GM12878 (cell line): ENCODE data around the gene MUC5AC. TPM values are rescaled to one million over a fixed set of nuclear protein-coding genes. Genes with fewer than 3 reads are reported as not detected.
"Not testable (repeated sequence)": the region's sequence is repeated elsewhere in the genome, so short reads cannot be mapped to it uniquely, and the experiment has no call there.

Experiments
- ATAC-seq: fragments of 200-7000 bp; cut with Tn5 transposase; 3 replicates; pipeline ENCODE4 v1.9.1; 2020; ENCODE audit warnings: mild to moderate bottlenecking, moderate library complexity
- BruUV-seq: library from RNA; stranded (reverse); fragments of 400-500 nt; replicated peaks from 2 replicates; lab custom pipeline; 2021; lab: Mats Ljungman, UMichigan
- CTCF ChIA-PET: fragments of 300-600 bp; sonication (Branson Sonifier 250); formaldehyde crosslinking; extraction: SDS; loops from one replicate; lab custom pipeline; 2021; ENCODE audit warnings: inconsistent platforms; lab: Yijun Ruan, JAX
- POLR2A ChIA-PET: fragments of 350-600 bp; formaldehyde crosslinking; extraction: SDS; loops from one replicate; lab custom pipeline; 2021; ENCODE audit warnings: inconsistent platforms; lab: Charles Lee
- RAD21 ChIA-PET: fragments of 300-600 bp; sonication (Branson Sonifier 250); formaldehyde crosslinking; loops from one replicate; lab custom pipeline; 2023; ENCODE audit warnings: antibody characterized with exemption; ENCODE audit not compliant: unreplicated experiment; lab: Charles Lee
- SMC1A ChIA-PET: fragments of 300-600 bp; sonication (Branson Sonifier 250); formaldehyde crosslinking; loops from one replicate; lab custom pipeline; 2023; ENCODE audit not compliant: unreplicated experiment, uncharacterized antibody; lab: Charles Lee
- DNase-seq: peaks from one replicate; pipeline ENCODE4 v3.0.0-alpha.2; 2011; ENCODE audit warnings: low read depth, low spot score
- FAIRE-seq: peaks from 3 replicates; lab custom pipeline; 2011; peaks lifted over from hg19 to GRCh38; lab: Jason Lieb, UNC
- H2AFZ ChIP-seq: 2 replicates; pipeline ENCODE4 v1.6.0; 2011; ENCODE audit warnings: low read depth, low read length, control low read depth; ENCODE audit not compliant: control insufficient read depth
- H3K27ac ChIP-seq: 2 replicates; pipeline ENCODE4 v1.5.1; 2011; ENCODE audit warnings: control low read depth; ENCODE audit not compliant: control insufficient read depth, insufficient read depth
- H3K27me3 ChIP-seq, 2 experiments: replicated peaks in 1 of 2; 2 replicates each; pipeline versions ENCODE4 v1.6.0 to v1.6.1; 2011; ENCODE audit warnings: low read length in 1 of 2; ENCODE audit not compliant: control insufficient read depth in 2 of 2, insufficient read depth in 2 of 2
- H3K36me3 ChIP-seq, 2 experiments: 2 replicates each; pipeline ENCODE4 v1.5.1; 2011; ENCODE audit warnings: low read length in 1 of 2; ENCODE audit not compliant: control insufficient read depth in 2 of 2, insufficient read depth in 2 of 2
- H3K4me1 ChIP-seq: 2 replicates; pipeline ENCODE4 v1.6.1; 2011; ENCODE audit warnings: mild to moderate bottlenecking, low read length, moderate library complexity, mixed read lengths; ENCODE audit not compliant: control insufficient read depth, insufficient read depth
- H3K4me2 ChIP-seq: 2 replicates; pipeline ENCODE4 v1.6.0; 2011; ENCODE audit warnings: control low read depth; ENCODE audit not compliant: control insufficient read depth, insufficient read depth
- H3K4me3 ChIP-seq: fragments of 200-600 bp; sonication (generic); 2 replicates; pipeline ENCODE4 v1.5.1; 2016
- H3K79me2 ChIP-seq: 2 replicates; pipeline ENCODE4 v1.6.0; 2011; ENCODE audit warnings: low read length; ENCODE audit not compliant: control insufficient read depth, insufficient read depth
- H3K9ac ChIP-seq: 2 replicates; pipeline ENCODE4 v1.8.0; 2011; ENCODE audit warnings: low read length, control low read depth, mixed read lengths; ENCODE audit not compliant: control insufficient read depth, insufficient read depth
- H3K9me3 ChIP-seq: replicated peaks from 3 replicates; pipeline ENCODE4 v1.5.1; 2011; ENCODE audit warnings: mild to moderate bottlenecking, low read length; ENCODE audit not compliant: control insufficient read depth, insufficient read depth
- H4K20me1 ChIP-seq: 2 replicates; pipeline ENCODE4 v1.6.0; 2011; ENCODE audit not compliant: control insufficient read depth, insufficient read depth
- WGBS: methylation state at CpG from one replicate; pipeline ENCODE4 v1.1.6; 2016; ENCODE audit warnings: low lambda C conversion rate; ENCODE audit not compliant: insufficient replicate concordance, insufficient coverage; ENCODE audit errors: missing lambda C conversion rate; 5-methylcytosine and 5-hydroxymethylcytosine counted together
- in situ Hi-C: fragments of 300-500 bp; cut with MboI; formaldehyde crosslinking; loops from 9 replicates; pipeline ENCODE4 v1.14.3; 2018; ENCODE audit warnings: mixed read lengths
- intact Hi-C: fragments of 100-400 bp; cut with micrococcal nuclease; formaldehyde crosslinking; loops from one replicate; pipeline ENCODE4 v1.14.2; 2022; ENCODE audit not compliant: unreplicated experiment
- polyA plus RNA-seq, 11 experiments: library from polyadenylated mRNA; depleted of rRNA in 4 of 11; unstranded in 6 of 11; stranded (reverse) in 5 of 11; fragments of >200 nt; fragmentation: Nextera tagmentation in 4 of 11; fragmentation: Illumina TruSeq in 1 of 11; extraction: Ambion mirVana in 4 of 11; extraction: Trizol in 1 of 11; gene quantifications; 1 replicate in 1 of 11; 2 replicates in 10 of 11; pipeline versions ENCODE4 v1.2.1 to v1.2.3, GENCODE V29; 2011 to 2016; ENCODE audit warnings: inconsistent platforms in 2 of 11, missing spikeins in 2 of 11, low read depth in 1 of 11
- total RNA-seq, 4 experiments: library from RNA; depleted of rRNA in 3 of 4; stranded (reverse); fragments of >200 nt in 3 of 4; fragmentation: Illumina TruSeq in 1 of 4; extraction: Trizol in 1 of 4; gene quantifications; 2 replicates each; pipeline versions ENCODE4 v1.2.1 to v1.2.3, GENCODE V29; 2013 to 2021

The MUC5AC gene
- total and polyA plus RNA-seq, 10 of the 15 experiments (the other 5 are each of a cell fraction or from before 2014, with no cell fraction given): under 0.01 to 0.01 TPM; not detected in 8

GRCh38 chr11:1248951-1249350, 91.2 kb downstream of the MUC5AC start:
- RAD21 ChIA-PET, DNase-seq, H2AFZ ChIP-seq, H3K4me2 ChIP-seq, FAIRE-seq, CTCF ChIA-PET, H4K20me1 ChIP-seq, H3K27me3 ChIP-seq, H3K27ac ChIP-seq, in situ Hi-C loops, H3K79me2 ChIP-seq, ATAC-seq, intact Hi-C loops, H3K9ac ChIP-seq, H3K36me3 ChIP-seq, H3K4me3 ChIP-seq, POLR2A ChIA-PET, H3K4me1 ChIP-seq, SMC1A ChIA-PET, H3K9me3 ChIP-seq, BruUV-seq: not testable (repeated sequence)
- WGBS: 0% methylated on average over 1 of the region's 18 CpGs

DNA sequence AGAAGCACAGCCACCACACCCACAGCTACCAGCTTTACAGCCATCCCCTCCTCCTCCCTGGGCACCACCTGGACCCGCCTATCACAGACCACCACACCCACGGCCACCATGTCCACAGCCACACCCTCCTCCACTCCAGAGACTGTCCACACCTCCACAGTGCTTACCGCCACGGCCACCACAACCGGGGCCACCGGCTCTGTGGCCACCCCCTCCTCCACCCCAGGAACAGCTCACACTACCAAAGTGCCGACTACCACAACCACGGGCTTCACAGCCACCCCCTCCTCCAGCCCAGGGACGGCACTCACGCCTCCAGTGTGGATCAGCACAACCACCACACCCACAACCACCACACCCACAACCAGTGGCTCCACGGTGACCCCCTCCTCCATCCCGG, 92.7 kb downstream of the MUC5AC start:
- WGBS: 68% methylated on average over 4 of the region's 12 CpGs
- DNase-seq, H3K36me3 ChIP-seq, H3K79me2 ChIP-seq, H3K27ac ChIP-seq, ATAC-seq, H4K20me1 ChIP-seq, H3K27me3 ChIP-seq, H3K4me2 ChIP-seq, H3K4me3 ChIP-seq, H2AFZ ChIP-seq, H3K4me1 ChIP-seq, H3K9ac ChIP-seq, POLR2A ChIA-PET, BruUV-seq, CTCF ChIA-PET, FAIRE-seq, RAD21 ChIA-PET, in situ Hi-C loops, intact Hi-C loops, H3K9me3 ChIP-seq, SMC1A ChIA-PET: not testable (repeated sequence)

Other genes with a start within 250 kb of the MUC5AC start
- gene CHID1, start 247.1 kb upstream of the MUC5AC start, total RNA-seq (2014; rRNA removed): 20.7 and 30.2 TPM in 2 replicates
- gene CHID1, start 247.1 kb upstream of the MUC5AC start, total RNA-seq (2014; rRNA removed; fragmentation: Illumina TruSeq; extraction: Trizol): 15.5 and 16.7 TPM in 2 replicates
- gene CHID1, start 247.1 kb upstream of the MUC5AC start, total RNA-seq (2021): 48.5 and 54.2 TPM in 2 replicates
- 15.5 and 30.1 TPM in 2 replicates for gene CHID1, start 247.1 kb upstream of the MUC5AC start, polyA plus RNA-seq (2011; rRNA removed)
- 11.1 and 20.2 TPM in 2 replicates for gene CHID1, start 247.1 kb upstream of the MUC5AC start, polyA plus RNA-seq (2014; fragmentation: Illumina TruSeq; extraction: Trizol)
- gene CHID1, start 247.1 kb upstream of the MUC5AC start, polyA plus RNA-seq (2014; fragmentation: Nextera tagmentation; extraction: Ambion mirVana): 10 to 100 TPM in 1 of 2 experiments, 1 to 10 TPM in 1; 4.8 to 10.1 TPM
- gene CHID1, start 247.1 kb upstream of the MUC5AC start, polyA plus RNA-seq (2014; rRNA removed): 38.9 and 40.2 TPM in 2 replicates
- 10 to 100 TPM; 63.3 to 75.2 TPM for gene CHID1, start 247.1 kb upstream of the MUC5AC start, polyA plus RNA-seq (2016; fragmentation: Nextera tagmentation; extraction: Ambion mirVana)
- gene AP2A2, start 232.1 kb upstream of the MUC5AC start, total RNA-seq (2014; rRNA removed): 12.8 and 15.1 TPM in 2 replicates
- 17.7 TPM in 2 replicates for gene AP2A2, start 232.1 kb upstream of the MUC5AC start, total RNA-seq (2014; rRNA removed; fragmentation: Illumina TruSeq; extraction: Trizol)
- gene AP2A2, start 232.1 kb upstream of the MUC5AC start, total RNA-seq (2021): 42.0 and 46.8 TPM in 2 replicates
- gene AP2A2, start 232.1 kb upstream of the MUC5AC start, polyA plus RNA-seq (2011; rRNA removed): 23.2 and 34.8 TPM in 2 replicates
- 39.6 and 48.8 TPM in 2 replicates for gene AP2A2, start 232.1 kb upstream of the MUC5AC start, polyA plus RNA-seq (2014; fragmentation: Illumina TruSeq; extraction: Trizol)
- gene AP2A2, start 232.1 kb upstream of the MUC5AC start, polyA plus RNA-seq (2014; fragmentation: Nextera tagmentation; extraction: Ambion mirVana): 1 to 10 TPM in 1 of 2 experiments, under 1 TPM in 1; 0.58 to 2.6 TPM
- gene AP2A2, start 232.1 kb upstream of the MUC5AC start, polyA plus RNA-seq (2014; rRNA removed): 26.4 and 32.6 TPM in 2 replicates
- 10 to 100 TPM; 14.4 to 18.8 TPM for gene AP2A2, start 232.1 kb upstream of the MUC5AC start, polyA plus RNA-seq (2016; fragmentation: Nextera tagmentation; extraction: Ambion mirVana)
- gene MUC6, start 121.2 kb upstream of the MUC5AC start, total RNA-seq (2014; rRNA removed): not detected in 2 replicates
- gene MUC6, start 121.2 kb upstream of the MUC5AC start, total RNA-seq (2014; rRNA removed; fragmentation: Illumina TruSeq; extraction: Trizol): not detected in 2 replicates
- gene MUC6, start 121.2 kb upstream of the MUC5AC start, total RNA-seq (2021): 0.03 and 0.19 TPM in 2 replicates
- gene MUC6, start 121.2 kb upstream of the MUC5AC start, polyA plus RNA-seq (2011; rRNA removed): not detected in 2 replicates
- not detected in 2 replicates for gene MUC6, start 121.2 kb upstream of the MUC5AC start, polyA plus RNA-seq (2014; fragmentation: Illumina TruSeq; extraction: Trizol)
- gene MUC6, start 121.2 kb upstream of the MUC5AC start, polyA plus RNA-seq (2014; fragmentation: Nextera tagmentation; extraction: Ambion mirVana): not detected
- gene MUC6, start 121.2 kb upstream of the MUC5AC start, polyA plus RNA-seq (2014; rRNA removed): 0.03 TPM in 1 of 2 replicates, not detected in the other
- not detected for gene MUC6, start 121.2 kb upstream of the MUC5AC start, polyA plus RNA-seq (2016; fragmentation: Nextera tagmentation; extraction: Ambion mirVana)
- not detected in 2 replicates for gene MUC2, start 83.1 kb upstream of the MUC5AC start, total RNA-seq (2014; rRNA removed)
- gene MUC2, start 83.1 kb upstream of the MUC5AC start, total RNA-seq (2014; rRNA removed; fragmentation: Illumina TruSeq; extraction: Trizol): not detected in 2 replicates
- gene MUC2, start 83.1 kb upstream of the MUC5AC start, total RNA-seq (2021): 0.11 and 0.23 TPM in 2 replicates
- gene MUC2, start 83.1 kb upstream of the MUC5AC start, polyA plus RNA-seq (2011; rRNA removed): not detected in 2 replicates
- gene MUC2, start 83.1 kb upstream of the MUC5AC start, polyA plus RNA-seq (2014; fragmentation: Illumina TruSeq; extraction: Trizol): not detected in 2 replicates
- not detected for gene MUC2, start 83.1 kb upstream of the MUC5AC start, polyA plus RNA-seq (2014; fragmentation: Nextera tagmentation; extraction: Ambion mirVana)
- not detected in 2 replicates for gene MUC2, start 83.1 kb upstream of the MUC5AC start, polyA plus RNA-seq (2014; rRNA removed)
- gene MUC2, start 83.1 kb upstream of the MUC5AC start, polyA plus RNA-seq (2016; fragmentation: Nextera tagmentation; extraction: Ambion mirVana): not detected
- not detected in 2 replicates for gene MUC5B, start 65.1 kb downstream of the MUC5AC start, total RNA-seq (2014; rRNA removed)
- not detected in 2 replicates for gene MUC5B, start 65.1 kb downstream of the MUC5AC start, total RNA-seq (2014; rRNA removed; fragmentation: Illumina TruSeq; extraction: Trizol)
- 1.5 TPM in 2 replicates for gene MUC5B, start 65.1 kb downstream of the MUC5AC start, total RNA-seq (2021)
- gene MUC5B, start 65.1 kb downstream of the MUC5AC start, polyA plus RNA-seq (2011; rRNA removed): not detected in 2 replicates
- gene MUC5B, start 65.1 kb downstream of the MUC5AC start, polyA plus RNA-seq (2014; fragmentation: Illumina TruSeq; extraction: Trizol): not detected in 2 replicates
- not detected for gene MUC5B, start 65.1 kb downstream of the MUC5AC start, polyA plus RNA-seq (2014; fragmentation: Nextera tagmentation; extraction: Ambion mirVana)
- gene MUC5B, start 65.1 kb downstream of the MUC5AC start, polyA plus RNA-seq (2014; rRNA removed): not detected in 2 replicates
- not detected for gene MUC5B, start 65.1 kb downstream of the MUC5AC start, polyA plus RNA-seq (2016; fragmentation: Nextera tagmentation; extraction: Ambion mirVana)
- gene TOLLIP, start 151.7 kb downstream of the MUC5AC start, total RNA-seq (2014; rRNA removed): 15.4 and 21.2 TPM in 2 replicates
- 4.3 and 5.6 TPM in 2 replicates for gene TOLLIP, start 151.7 kb downstream of the MUC5AC start, total RNA-seq (2014; rRNA removed; fragmentation: Illumina TruSeq; extraction: Trizol)
- gene TOLLIP, start 151.7 kb downstream of the MUC5AC start, total RNA-seq (2021): 36.5 and 36.8 TPM in 2 replicates
- gene TOLLIP, start 151.7 kb downstream of the MUC5AC start, polyA plus RNA-seq (2011; rRNA removed): 10.0 and 26.9 TPM in 2 replicates
- 2.0 and 5.3 TPM in 2 replicates for gene TOLLIP, start 151.7 kb downstream of the MUC5AC start, polyA plus RNA-seq (2014; fragmentation: Illumina TruSeq; extraction: Trizol)
- 1 to 10 TPM in 1 of 2 experiments, under 1 TPM in 1; 0.47 to 1.0 TPM for gene TOLLIP, start 151.7 kb downstream of the MUC5AC start, polyA plus RNA-seq (2014; fragmentation: Nextera tagmentation; extraction: Ambion mirVana)
- gene TOLLIP, start 151.7 kb downstream of the MUC5AC start, polyA plus RNA-seq (2014; rRNA removed): 22.0 and 29.3 TPM in 2 replicates
- 10 to 100 TPM; 31.2 to 39.5 TPM for gene TOLLIP, start 151.7 kb downstream of the MUC5AC start, polyA plus RNA-seq (2016; fragmentation: Nextera tagmentation; extraction: Ambion mirVana)
- gene BRSK2, start 232.0 kb downstream of the MUC5AC start, total RNA-seq (2014; rRNA removed): not detected in 2 replicates
- not detected in 2 replicates for gene BRSK2, start 232.0 kb downstream of the MUC5AC start, total RNA-seq (2014; rRNA removed; fragmentation: Illumina TruSeq; extraction: Trizol)
- 0.13 and 0.24 TPM in 2 replicates for gene BRSK2, start 232.0 kb downstream of the MUC5AC start, total RNA-seq (2021)
- gene BRSK2, start 232.0 kb downstream of the MUC5AC start, polyA plus RNA-seq (2011; rRNA removed): not detected in 2 replicates
- gene BRSK2, start 232.0 kb downstream of the MUC5AC start, polyA plus RNA-seq (2014; fragmentation: Illumina TruSeq; extraction: Trizol): not detected in 2 replicates
- not detected for gene BRSK2, start 232.0 kb downstream of the MUC5AC start, polyA plus RNA-seq (2014; fragmentation: Nextera tagmentation; extraction: Ambion mirVana)
- gene BRSK2, start 232.0 kb downstream of the MUC5AC start, polyA plus RNA-seq (2014; rRNA removed): not detected in 2 replicates
- not detected for gene BRSK2, start 232.0 kb downstream of the MUC5AC start, polyA plus RNA-seq (2016; fragmentation: Nextera tagmentation; extraction: Ambion mirVana)